Subcutaneous adipose tissue (tissue), 4 donors: ENCODE measurements around the gene PPP1R10. TPM values are rescaled to one million over a fixed set of nuclear protein-coding genes. Genes with fewer than 3 reads are reported as not detected.

ENCODE experiments used
- CTCF ChIP-seq: fragments of 450-650 bp; IDR thresholded peaks from one replicate; pipeline ENCODE4 v1.5.1; 2016; ENCODE audit warnings: low read depth, mild to moderate bottlenecking, control low read depth, antibody characterized with exemption, moderate library complexity
- total RNA-seq, 4 donors: library from RNA; depleted of rRNA; stranded (reverse); fragments of >200 nt; gene quantifications; one replicate each; pipeline ENCODE4 v1.1.0, GENCODE V29; 2016

The PPP1R10 gene
- total RNA-seq, 4 donors from 2014 or later = 19.0 to 29.7 (median 27.6) TPM

DNA sequence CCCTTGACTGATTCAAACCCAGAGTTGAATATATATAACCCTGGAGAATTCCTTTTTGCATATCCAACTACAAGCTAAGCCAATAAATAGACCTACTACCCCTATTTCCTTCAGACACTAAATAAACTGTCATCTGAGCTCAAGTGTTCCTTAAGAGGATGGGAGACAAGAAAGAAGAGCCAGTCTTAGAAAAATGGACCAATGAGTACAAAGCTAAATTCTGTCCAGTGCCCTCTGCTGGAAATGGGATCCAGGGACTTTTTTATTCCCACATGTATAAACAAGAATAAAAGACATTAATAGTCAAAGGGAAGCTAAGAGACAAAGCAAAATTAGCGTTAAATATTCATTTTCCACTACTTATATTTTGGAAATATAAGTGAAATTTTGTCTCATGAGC lies 4.8 kb downstream of the PPP1R10 start:
- TF ChIP-seq CTCF = no peak

GRCh38 chr6:30611856-30612194 lies 5.2 kb downstream of the PPP1R10 start:
- TF ChIP-seq CTCF = no peak

DNA sequence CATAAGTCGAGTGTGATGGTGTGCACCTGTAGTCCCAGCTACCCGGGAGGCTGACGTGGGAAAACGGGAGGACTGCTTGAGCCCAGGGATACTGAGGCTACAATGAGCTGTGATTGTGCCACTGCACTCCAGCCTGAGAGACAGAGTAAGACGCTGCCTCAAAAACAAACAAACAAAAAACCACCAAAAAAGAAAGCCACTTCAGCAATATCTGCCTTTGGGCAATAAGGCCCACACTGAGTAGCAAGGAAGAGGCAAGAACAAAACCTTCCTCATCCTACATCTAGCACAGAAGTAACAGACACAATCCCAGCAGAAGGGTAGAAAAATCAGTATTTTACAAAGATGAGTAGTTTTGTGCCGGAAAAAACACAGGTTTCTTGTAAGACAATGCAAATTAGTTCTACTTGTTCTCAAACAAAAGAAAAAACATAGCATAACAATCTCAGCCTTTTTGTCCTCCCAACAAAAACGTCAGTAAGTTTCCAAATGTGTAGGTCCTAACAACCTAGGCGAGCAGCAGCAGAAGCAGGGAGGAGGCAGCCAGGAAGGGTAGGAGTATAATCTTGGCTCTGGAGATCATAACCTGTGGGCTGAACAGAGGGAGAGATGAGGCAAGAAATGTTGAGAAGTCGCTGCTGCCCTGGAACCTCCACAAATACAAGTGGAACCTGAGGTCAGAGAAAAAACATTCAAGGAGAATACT lies 5.7 kb downstream of the PPP1R10 start:
- TF ChIP-seq CTCF = no peak

- TF ChIP-seq CTCF = no peak
These were observed 7.0 kb downstream of the PPP1R10 start for GRCh38 chr6:30610065-30610464.

GRCh38 chr6:30603961-30604360 lies 13.1 kb downstream of the PPP1R10 start:
- TF ChIP-seq CTCF = no peak

- no peak for TF ChIP-seq CTCF
These were observed 15.0 kb downstream of the PPP1R10 start for GRCh38 chr6:30601815-30602641.

- no peak for TF ChIP-seq CTCF
These were observed 15.6 kb downstream of the PPP1R10 start for GRCh38 chr6:30601436-30601814.
